ENCODE results near the gene TBC1D26. TPM values are rescaled to one million over a fixed set of nuclear protein-coding genes. Genes with fewer than 3 reads are reported as not detected.

Gene TBC1D26
- total RNA-seq, 1 experiment from 2014 or later, result not detected

DNA sequence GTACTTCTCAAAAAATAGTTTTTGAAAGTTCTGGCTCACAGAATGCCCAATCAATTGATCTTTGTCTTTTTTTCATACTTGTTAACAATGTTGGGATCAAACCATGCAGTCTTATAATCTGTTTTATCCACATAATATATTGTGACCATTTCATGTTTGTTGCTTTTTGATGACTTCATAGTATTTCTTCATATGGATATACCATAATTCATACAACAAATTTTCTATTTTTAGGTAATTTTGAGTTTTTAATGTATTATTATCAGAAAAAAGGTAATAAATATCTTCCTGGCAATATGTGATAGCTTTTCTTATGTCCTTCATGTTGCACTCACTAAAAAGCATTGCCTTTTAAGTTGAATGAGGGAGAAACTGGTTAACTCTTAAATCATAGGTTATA is 44.8 kb downstream of the TBC1D26 start:
- no TSS peak for BruUV-seq (replicated peaks)
- H3K27me3 ChIP-seq (replicated peaks; ENCODE audit: control insufficient read depth, insufficient read depth, low read length), result no peaks in the 10 kb centered on the region
- no peak overlapping the region for H3K4me3 ChIP-seq (ENCODE audit: low read depth, low read length)
- TF ChIP-seq, protein P1, sequence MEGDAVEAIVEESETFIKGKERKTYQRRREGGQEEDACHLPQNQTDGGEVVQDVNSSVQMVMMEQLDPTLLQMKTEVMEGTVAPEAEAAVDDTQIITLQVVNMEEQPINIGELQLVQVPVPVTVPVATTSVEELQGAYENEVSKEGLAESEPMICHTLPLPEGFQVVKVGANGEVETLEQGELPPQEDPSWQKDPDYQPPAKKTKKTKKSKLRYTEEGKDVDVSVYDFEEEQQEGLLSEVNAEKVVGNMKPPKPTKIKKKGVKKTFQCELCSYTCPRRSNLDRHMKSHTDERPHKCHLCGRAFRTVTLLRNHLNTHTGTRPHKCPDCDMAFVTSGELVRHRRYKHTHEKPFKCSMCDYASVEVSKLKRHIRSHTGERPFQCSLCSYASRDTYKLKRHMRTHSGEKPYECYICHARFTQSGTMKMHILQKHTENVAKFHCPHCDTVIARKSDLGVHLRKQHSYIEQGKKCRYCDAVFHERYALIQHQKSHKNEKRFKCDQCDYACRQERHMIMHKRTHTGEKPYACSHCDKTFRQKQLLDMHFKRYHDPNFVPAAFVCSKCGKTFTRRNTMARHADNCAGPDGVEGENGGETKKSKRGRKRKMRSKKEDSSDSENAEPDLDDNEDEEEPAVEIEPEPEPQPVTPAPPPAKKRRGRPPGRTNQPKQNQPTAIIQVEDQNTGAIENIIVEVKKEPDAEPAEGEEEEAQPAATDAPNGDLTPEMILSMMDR (IDR thresholded peaks at IDR 0.05; ENCODE audit: insufficient read depth in 1 of 2, low read depth in 1 of 2, low read length in 1 of 2, severe bottlenecking in 1 of 2, unreplicated experiment in 1 of 2), result no peak
- H3K9me3 ChIP-seq, result no peaks in the 10 kb centered on the region
- H3K4me1 ChIP-seq, result no peaks in the 10 kb centered on the region
- DNase-seq, result no peak
- no peaks in the 10 kb centered on the region for H3K36me3 ChIP-seq (ENCODE audit: control insufficient read depth, insufficient read depth, low read length)
- H3K4me3 Mint-ChIP-seq (ENCODE audit: unreplicated experiment), result no peak overlapping the region
- CTCF ChIA-PET, result no interaction called here
- H3K27me3 Mint-ChIP-seq (ENCODE audit: insufficient read depth, unreplicated experiment), result no peaks in the 10 kb centered on the region
- POLR2A ChIA-PET, result no interaction called here
- H3K36me3 Mint-ChIP-seq (ENCODE audit: insufficient read depth, unreplicated experiment), result no peaks in the 10 kb centered on the region
- H3K27ac Mint-ChIP-seq (ENCODE audit: unreplicated experiment), result no peak overlapping the region
- intact Hi-C loops (cut with micrococcal nuclease; ENCODE audit: unreplicated experiment), result no loop called here
- H3K9me3 Mint-ChIP-seq (ENCODE audit: unreplicated experiment), result peaks cover 10% of the 10 kb centered on the region
- no peaks in the 10 kb centered on the region for H3K4me1 Mint-ChIP-seq (ENCODE audit: low read depth, unreplicated experiment)

DNA sequence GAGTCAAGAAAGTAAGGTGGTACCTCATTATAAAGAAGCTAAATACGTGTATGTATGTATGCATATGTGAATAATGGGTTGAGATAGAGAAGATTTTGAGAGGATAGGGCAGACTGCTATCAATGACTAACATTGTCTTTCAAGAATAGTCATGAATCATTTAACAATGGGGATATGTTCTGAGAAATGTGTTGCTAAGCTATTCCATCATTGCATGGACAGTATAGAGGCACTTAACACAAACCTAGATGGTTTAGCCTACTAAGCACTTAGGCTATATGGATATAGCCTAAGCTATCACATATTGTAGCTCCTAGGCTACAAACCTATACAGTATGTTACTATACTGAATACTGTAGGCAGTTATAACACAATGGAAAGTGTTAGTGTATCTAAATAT is 45.2 kb downstream of the TBC1D26 start:
- H3K4me1 Mint-ChIP-seq (ENCODE audit: low read depth, unreplicated experiment), result no peaks in the 10 kb centered on the region

DNA sequence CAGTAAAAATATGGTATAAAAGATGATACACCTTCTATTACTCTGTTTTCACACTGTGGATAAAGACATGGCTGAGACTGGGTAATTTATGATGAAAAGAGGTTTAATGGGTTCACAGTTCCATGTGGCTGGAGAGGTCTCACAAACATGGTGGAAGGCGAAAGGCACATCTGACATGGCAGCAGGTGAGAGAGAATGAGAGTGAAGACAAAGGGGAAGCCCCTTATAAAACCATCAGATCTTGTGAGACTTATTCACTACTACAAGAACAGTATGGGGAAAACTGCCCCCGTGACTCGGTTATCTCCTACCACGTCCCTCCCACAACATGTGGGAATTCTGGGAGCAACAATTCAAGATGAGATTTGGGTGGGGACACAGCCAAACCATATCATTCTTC is 45.6 kb downstream of the TBC1D26 start:
- no peaks in the 10 kb centered on the region for H3K36me3 Mint-ChIP-seq (ENCODE audit: insufficient read depth, unreplicated experiment)
- H3K27me3 Mint-ChIP-seq (ENCODE audit: insufficient read depth, unreplicated experiment), result no peaks in the 10 kb centered on the region
- no TSS peak for BruUV-seq (replicated peaks)
- no peak overlapping the region for H3K4me3 Mint-ChIP-seq (ENCODE audit: unreplicated experiment)
- Histone ChIP-seq H3K4me3 (ENCODE audit: low read depth, low read length) (no peak overlapping the region), H3K4me1 (no peaks in the 10 kb centered on the region), H3K27me3 (replicated peaks; ENCODE audit: control insufficient read depth, insufficient read depth, low read length) (no peaks in the 10 kb centered on the region), H3K9me3 (no peaks in the 10 kb centered on the region), H3K36me3 (ENCODE audit: control insufficient read depth, insufficient read depth, low read length) (no peaks in the 10 kb centered on the region)
- intact Hi-C loops (cut with micrococcal nuclease; ENCODE audit: unreplicated experiment), result no loop called here
- ChIA-PET POLR2A (no interaction called here), CTCF (no interaction called here)
- no peak overlapping the region for H3K27ac Mint-ChIP-seq (ENCODE audit: unreplicated experiment)
- TF ChIP-seq, protein P1 (IDR thresholded peaks at IDR 0.05; ENCODE audit: insufficient read depth in 1 of 2, low read depth in 1 of 2, low read length in 1 of 2, severe bottlenecking in 1 of 2, unreplicated experiment in 1 of 2), result no peak
- H3K4me1 Mint-ChIP-seq (ENCODE audit: low read depth, unreplicated experiment), result no peaks in the 10 kb centered on the region
- H3K9me3 Mint-ChIP-seq (ENCODE audit: unreplicated experiment), result peaks cover 10% of the 10 kb centered on the region
- no peak for DNase-seq

More for the DNA sequence above, 45.2 kb downstream of the TBC1D26 start:
- Histone ChIP-seq H3K36me3 (ENCODE audit: control insufficient read depth, insufficient read depth, low read length) (no peaks in the 10 kb centered on the region), H3K4me1 (no peaks in the 10 kb centered on the region), H3K9me3 (no peaks in the 10 kb centered on the region), H3K4me3 (ENCODE audit: low read depth, low read length) (no peak overlapping the region), H3K27me3 (replicated peaks; ENCODE audit: control insufficient read depth, insufficient read depth, low read length) (no peaks in the 10 kb centered on the region)
- Mint-ChIP-seq H3K27me3 (ENCODE audit: insufficient read depth, unreplicated experiment) (no peaks in the 10 kb centered on the region), H3K9me3 (ENCODE audit: unreplicated experiment) (peaks cover 10% of the 10 kb centered on the region), H3K36me3 (ENCODE audit: insufficient read depth, unreplicated experiment) (no peaks in the 10 kb centered on the region), H3K4me3 (ENCODE audit: unreplicated experiment) (no peak overlapping the region), H3K27ac (ENCODE audit: unreplicated experiment) (no peak overlapping the region)
- BruUV-seq (replicated peaks), result no TSS peak
- ChIA-PET CTCF (no interaction called here), POLR2A (no interaction called here)
- no peak for DNase-seq
- intact Hi-C loops (cut with micrococcal nuclease; ENCODE audit: unreplicated experiment), result no loop called here
- TF ChIP-seq, protein P1 (IDR thresholded peaks at IDR 0.05; ENCODE audit: insufficient read depth in 1 of 2, low read depth in 1 of 2, low read length in 1 of 2, severe bottlenecking in 1 of 2, unreplicated experiment in 1 of 2), result no peak

Measured in Caco-2 (cell line).